Endothelial cell of umbilical vein (primary cell): ENCODE data around the gene SLC16A4. TPM values are rescaled to one million over a fixed set of nuclear protein-coding genes. Genes with fewer than 3 reads are reported as not detected.
A peak's percentile ranks its signal among the peaks of the same experiment; 100 is the strongest.

Experiments
- BruUV-seq: library from RNA; stranded (reverse); fragments of 400-500 nt; replicated peaks from 2 replicates; lab custom pipeline; 2021; lab: Mats Ljungman, UMichigan
- CTCF ChIA-PET: fragments of 300-600, 350-600 bp; sonication (Branson Sonifier 250); formaldehyde crosslinking; loops from one replicate; lab custom pipeline; 2021; ENCODE audit warnings: antibody characterized with exemption, inconsistent platforms; lab: Charles Lee
- POLR2A ChIA-PET: fragments of 300-600, 350-600 bp; sonication (Branson Sonifier 250); formaldehyde crosslinking; loops from one replicate; lab custom pipeline; 2021; ENCODE audit warnings: antibody characterized with exemption, inconsistent platforms; lab: Charles Lee
- DNase-seq: peaks from one replicate; pipeline ENCODE4 v3.0.0-alpha.2; 2011; ENCODE audit warnings: low read depth, low spot score
- FAIRE-seq: peaks from 2 replicates; lab custom pipeline; 2011; peaks lifted over from hg19 to GRCh38; lab: Jason Lieb, UNC
- H2AFZ ChIP-seq: 2 replicates; pipeline ENCODE4 v1.6.0; 2012; ENCODE audit warnings: low read depth, low read length, control low read depth, inconsistent platforms
- H3K27ac ChIP-seq: 2 replicates; pipeline ENCODE4 v1.5.1; 2011; ENCODE audit warnings: low read depth, mild to moderate bottlenecking, control low read depth, low read length, moderate library complexity; ENCODE audit not compliant: insufficient read depth
- H3K27me3 ChIP-seq, 2 experiments: 2 replicates each; pipeline versions ENCODE4 v1.6.0 to v1.6.1; 2011; ENCODE audit warnings: low read length in 2 of 2, mixed read lengths in 1 of 2; ENCODE audit not compliant: control insufficient read depth in 2 of 2, insufficient read depth in 2 of 2
- H3K36me3 ChIP-seq, 2 experiments: 2 replicates in 1 of 2; 3 replicates in 1 of 2; pipeline ENCODE4 v1.5.1; 2011; ENCODE audit warnings: low read length in 2 of 2, mild to moderate bottlenecking in 1 of 2, moderate library complexity in 1 of 2; ENCODE audit not compliant: control insufficient read depth in 2 of 2, insufficient read depth in 2 of 2; ENCODE audit errors: extremely low read depth in 1 of 2
- H3K4me1 ChIP-seq: 3 replicates; pipeline ENCODE4 v1.5.1; 2011; ENCODE audit warnings: mild to moderate bottlenecking, low read length; ENCODE audit not compliant: control insufficient read depth, insufficient read depth; ENCODE audit errors: extremely low read depth
- H3K4me2 ChIP-seq: 2 replicates; pipeline ENCODE4 v1.6.1; 2011; ENCODE audit warnings: low read length, control low read depth, mixed read lengths; ENCODE audit not compliant: insufficient read depth
- H3K4me3 ChIP-seq, 3 experiments: fragments of 200-600 bp in 1 of 3; sonication (generic), shearing (Covaris generic) in 1 of 3; replicated peaks in 1 of 3; 2 replicates each; pipeline ENCODE4 v1.5.1; 2011 to 2016; ENCODE audit warnings: control low read depth in 3 of 3, low read length in 3 of 3, mild to moderate bottlenecking in 2 of 3, inconsistent platforms in 1 of 3, low read depth in 1 of 3, moderate library complexity in 1 of 3; ENCODE audit not compliant: insufficient read depth in 1 of 3
- H3K79me2 ChIP-seq: 2 replicates; pipeline ENCODE4 v1.6.0; 2012; ENCODE audit warnings: low read length, inconsistent platforms; ENCODE audit not compliant: control insufficient read depth, insufficient read depth
- H3K9ac ChIP-seq: replicated peaks from 2 replicates; pipeline ENCODE3; 2011; ENCODE audit warnings: low read length, control low read depth; ENCODE audit not compliant: insufficient read depth; ENCODE audit errors: extremely low read depth
- H3K9me1 ChIP-seq: replicated peaks from 3 replicates; pipeline ENCODE4 v1.6.0; 2011; ENCODE audit warnings: mild to moderate bottlenecking, low read length; ENCODE audit not compliant: control insufficient read depth, insufficient read depth; ENCODE audit errors: extremely low read depth
- H3K9me3 ChIP-seq: replicated peaks from 2 replicates; pipeline ENCODE4 v1.5.1; 2012; ENCODE audit warnings: low read length, inconsistent platforms; ENCODE audit not compliant: control insufficient read depth, insufficient read depth
- H4K20me1 ChIP-seq: replicated peaks from 2 replicates; pipeline ENCODE3; 2011; ENCODE audit warnings: mild to moderate bottlenecking, low read length; ENCODE audit not compliant: control insufficient read depth, insufficient read depth; ENCODE audit errors: extremely low read depth
- EZH2 ChIP-seq: IDR thresholded peaks from 2 replicates; pipeline ENCODE4 v1.6.1; 2012; ENCODE audit warnings: borderline replicate concordance, low read depth, mild to moderate bottlenecking, moderate library complexity, low read length, inconsistent platforms; ENCODE audit not compliant: severe bottlenecking
- FOS ChIP-seq: IDR thresholded peaks from 2 replicates; pipeline ENCODE4 v1.6.1; 2011; ENCODE audit warnings: mild to moderate bottlenecking, low read length, moderate library complexity, borderline replicate concordance; ENCODE audit not compliant: insufficient read depth
- GATA2 ChIP-seq: IDR thresholded peaks from 2 replicates; pipeline ENCODE4 v1.7.0; 2011; ENCODE audit warnings: low read depth, mild to moderate bottlenecking, moderate library complexity, mixed read lengths, low read length; ENCODE audit not compliant: insufficient read length, insufficient read depth
- JUN ChIP-seq: IDR thresholded peaks from 2 replicates; pipeline ENCODE4 v1.6.1; 2011; ENCODE audit warnings: borderline replicate concordance, low read depth; ENCODE audit not compliant: insufficient read length, insufficient read depth
- MYC ChIP-seq: IDR thresholded peaks from one replicate; pipeline ENCODE4 v1.6.1; 2011; ENCODE audit warnings: mild to moderate bottlenecking, low read depth, low read length
- POLR2A ChIP-seq: IDR thresholded peaks from 2 replicates; pipeline ENCODE4 v1.6.1; 2012; ENCODE audit warnings: low read depth, mild to moderate bottlenecking, control low read depth, low read length
- POLR2AphosphoS5 ChIP-seq: IDR thresholded peaks from 2 replicates; pipeline ENCODE4 v1.6.1; 2012; ENCODE audit warnings: low read depth, mild to moderate bottlenecking, control low read depth, low read length, moderate library complexity; ENCODE audit not compliant: insufficient read depth
- dilution Hi-C: fragments of 300-500 bp; cut with MboI; formaldehyde crosslinking; loops from one replicate; pipeline ENCODE4 v1.15.0; 2019; ENCODE audit warnings: low sequenced_read_pairs; ENCODE audit not compliant: extremely low pct_ligation_motif_present
- intact Hi-C: fragments of 100-400 bp; cut with micrococcal nuclease; formaldehyde crosslinking; loops from one replicate; pipeline ENCODE4 v1.10.0; 2022
- polyA plus RNA-seq, 4 experiments: library from polyadenylated mRNA; depleted of rRNA in 3 of 4; stranded (reverse) in 3 of 4; unstranded in 1 of 4; fragments of >200 nt; gene quantifications; 2 replicates each; pipeline versions ENCODE4 v1.2.1 to v1.2.3, GENCODE V29; 2011 to 2012; ENCODE audit warnings: missing spikeins in 1 of 4
- total RNA-seq: library from RNA; stranded (reverse); gene quantifications from 2 replicates; pipeline ENCODE4 v1.2.3, GENCODE V29; 2021
- TF ChIP-seq, protein P1 (sequence below), 2 donors: IDR thresholded peaks; 1 replicate in 1 of 2; 2 replicates in 1 of 2; pipeline ENCODE4 v1.5.1; 2011; ENCODE audit warnings: low read length in 2 of 2, mild to moderate bottlenecking in 2 of 2, moderate library complexity in 2 of 2, control low read depth in 1 of 2, inconsistent platforms in 1 of 2, low read depth in 1 of 2; ENCODE audit not compliant: insufficient read depth in 1 of 2; ENCODE audit errors: extremely low read depth in 1 of 2
- TF ChIP-seq, protein P2 (sequence below): IDR thresholded peaks from 2 replicates; pipeline ENCODE4 v1.6.1; 2011; ENCODE audit not compliant: insufficient read depth, insufficient read length

The SLC16A4 gene
- total and polyA plus RNA-seq, 2 donors (not counting 3 experiments of a cell fraction or from before 2014, with no cell fraction given), result 2.8 to 7.2 TPM

DNA sequence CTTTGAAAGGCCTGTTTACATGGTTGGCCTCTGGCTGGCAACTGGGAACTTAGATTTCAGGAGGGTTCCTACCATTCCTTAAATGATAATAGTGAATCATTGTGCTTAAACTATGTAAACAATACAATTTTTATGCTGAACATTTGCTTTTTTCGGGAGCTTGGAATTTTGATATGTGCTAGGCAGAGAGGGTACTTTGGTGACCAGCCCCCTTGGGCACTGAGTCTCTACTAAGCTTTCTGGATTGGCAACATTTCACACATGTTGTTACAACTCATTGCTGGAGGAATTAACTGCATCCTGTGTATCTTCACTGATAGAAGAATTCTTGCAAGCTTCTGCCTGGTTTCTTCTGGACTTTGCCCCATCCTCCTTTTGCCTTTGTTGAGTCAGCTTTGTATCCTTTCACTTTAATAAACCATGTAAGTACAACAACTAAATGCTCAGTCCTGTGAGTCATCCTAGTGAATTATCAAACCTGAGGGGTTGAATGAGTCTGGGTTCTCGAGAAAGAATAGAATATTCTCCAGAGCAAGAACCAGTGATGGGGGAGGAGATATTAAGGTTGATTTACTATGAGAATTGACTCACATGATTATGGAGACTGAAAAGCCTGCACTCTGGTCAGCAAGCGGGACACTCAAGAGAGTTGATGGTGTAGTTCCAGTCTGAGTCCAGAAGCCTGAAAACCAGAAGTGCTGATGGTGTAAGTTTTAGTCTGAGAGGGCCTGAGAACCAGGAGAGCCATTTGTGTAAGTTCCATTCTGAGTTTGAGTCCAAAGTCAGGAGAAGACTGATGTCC lies 3.1 kb upstream of the SLC16A4 start:
- Histone ChIP-seq H3K27me3 (no peaks in the 10 kb centered on the region), H3K9me3 (no peaks in the 10 kb centered on the region), H3K4me2 (no peak overlapping the region), H3K79me2 (no peaks in the 10 kb centered on the region), H4K20me1 (no peaks in the 10 kb centered on the region), H3K4me1 (peaks cover 2% of the 10 kb centered on the region), H3K9ac (no peak overlapping the region), H3K36me3 (no peaks in the 10 kb centered on the region), H2AFZ (no peak overlapping the region), H3K9me1 (no peaks in the 10 kb centered on the region), H3K4me3 (no peak overlapping the region), H3K27ac (no peak overlapping the region)
- ChIA-PET CTCF (interaction anchor here (0.7 to 1.0 kb wide), 2 partner anchors 14 to 102 kb away, joined by 3 read pairs; no protein-coding TSS in a partner anchor), POLR2A (no interaction called here)
- FAIRE-seq, result no peak
- intact Hi-C loops, result no loop called here
- TF ChIP-seq FOS (peak; percentile 73), POLR2AphosphoS5 (no peak)
- peak; percentile 5 for DNase-seq
- no TSS peak for BruUV-seq
- dilution Hi-C loops, result no loop called here

DNA sequence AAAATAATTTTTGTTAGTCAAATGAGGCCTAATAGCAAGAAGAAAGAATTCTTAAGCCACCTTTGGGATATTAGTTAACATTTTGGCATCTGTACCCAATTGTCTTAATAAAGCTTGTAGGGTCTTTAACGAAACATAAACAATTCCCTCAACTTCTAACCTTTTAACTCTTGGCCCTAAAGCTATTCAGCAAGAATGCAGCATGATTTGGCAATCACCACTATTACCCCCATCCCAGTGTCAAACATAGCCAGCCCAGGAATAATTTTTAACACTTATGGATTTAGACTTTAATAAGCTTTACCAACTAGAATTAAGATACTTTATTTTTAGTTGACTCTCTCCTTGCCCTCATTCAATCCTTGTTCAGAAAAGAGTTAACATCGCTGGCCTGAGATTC lies 2.5 kb upstream of the SLC16A4 start:
- Histone ChIP-seq H3K4me1 (peaks cover 2% of the 10 kb centered on the region), H3K4me2 (no peak overlapping the region), H3K9me1 (no peaks in the 10 kb centered on the region), H3K36me3 (no peaks in the 10 kb centered on the region), H4K20me1 (no peaks in the 10 kb centered on the region), H2AFZ (no peak overlapping the region), H3K27ac (no peak overlapping the region), H3K27me3 (no peaks in the 10 kb centered on the region), H3K9me3 (no peaks in the 10 kb centered on the region), H3K4me3 (no peak overlapping the region), H3K79me2 (no peaks in the 10 kb centered on the region), H3K9ac (no peak overlapping the region)
- dilution Hi-C loops (no loop called here), intact Hi-C loops (no loop called here)
- POLR2A ChIA-PET, result no interaction called here
- TF ChIP-seq MYC (no peak), POLR2AphosphoS5 (no peak), EZH2 (no peak), GATA2 (no peak), JUN (no peak), FOS (no peak), POLR2A (no peak)
- TF ChIP-seq, protein P1, sequence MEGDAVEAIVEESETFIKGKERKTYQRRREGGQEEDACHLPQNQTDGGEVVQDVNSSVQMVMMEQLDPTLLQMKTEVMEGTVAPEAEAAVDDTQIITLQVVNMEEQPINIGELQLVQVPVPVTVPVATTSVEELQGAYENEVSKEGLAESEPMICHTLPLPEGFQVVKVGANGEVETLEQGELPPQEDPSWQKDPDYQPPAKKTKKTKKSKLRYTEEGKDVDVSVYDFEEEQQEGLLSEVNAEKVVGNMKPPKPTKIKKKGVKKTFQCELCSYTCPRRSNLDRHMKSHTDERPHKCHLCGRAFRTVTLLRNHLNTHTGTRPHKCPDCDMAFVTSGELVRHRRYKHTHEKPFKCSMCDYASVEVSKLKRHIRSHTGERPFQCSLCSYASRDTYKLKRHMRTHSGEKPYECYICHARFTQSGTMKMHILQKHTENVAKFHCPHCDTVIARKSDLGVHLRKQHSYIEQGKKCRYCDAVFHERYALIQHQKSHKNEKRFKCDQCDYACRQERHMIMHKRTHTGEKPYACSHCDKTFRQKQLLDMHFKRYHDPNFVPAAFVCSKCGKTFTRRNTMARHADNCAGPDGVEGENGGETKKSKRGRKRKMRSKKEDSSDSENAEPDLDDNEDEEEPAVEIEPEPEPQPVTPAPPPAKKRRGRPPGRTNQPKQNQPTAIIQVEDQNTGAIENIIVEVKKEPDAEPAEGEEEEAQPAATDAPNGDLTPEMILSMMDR (IDR thresholded peaks at IDR 0.05; ENCODE audit: extremely low read depth in 1 of 2, insufficient read depth in 1 of 2, low read depth in 1 of 2, low read length in 2 of 2), result no peak
- TF ChIP-seq, protein P2, sequence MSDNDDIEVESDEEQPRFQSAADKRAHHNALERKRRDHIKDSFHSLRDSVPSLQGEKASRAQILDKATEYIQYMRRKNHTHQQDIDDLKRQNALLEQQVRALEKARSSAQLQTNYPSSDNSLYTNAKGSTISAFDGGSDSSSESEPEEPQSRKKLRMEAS, result no peak
- no TSS peak for BruUV-seq
- no peak for FAIRE-seq
- no peak for DNase-seq
- CTCF ChIA-PET, result interaction anchor here (0.7 to 1.0 kb wide), 2 partner anchors 15 to 103 kb away, joined by 3 read pairs; no protein-coding TSS in a partner anchor
